Liver (tissue), 3 donors: Measurements from ENCODE around the gene RALGPS1.

Experiments
- CTCF ChIP-seq: fragments of 150-350 bp; IDR thresholded peaks from 2 replicates; pipeline ENCODE4 v1.5.1; 2017; ENCODE audit warnings: improper control_type of control experiment, low read depth, low read length; ENCODE audit not compliant: missing input control
- MAX ChIP-seq: IDR thresholded peaks from 2 replicates; pipeline ENCODE4 v1.6.1; 2016; ENCODE audit warnings: antibody characterized with exemption
- TAF1 ChIP-seq: conservative IDR thresholded peaks from 2 replicates; pipeline ENCODE4 v1.6.1; 2016; ENCODE audit warnings: antibody characterized with exemption, mild to moderate bottlenecking
- YY1 ChIP-seq: IDR thresholded peaks from 2 replicates; pipeline ENCODE4 v1.6.1; 2016; ENCODE audit warnings: antibody characterized with exemption, mild to moderate bottlenecking
- donor health status: healthy.
- donor health status: healthy.

- TF ChIP-seq YY1 (no peak), CTCF (no peak), MAX (no peak), TAF1 (no peak)
Measured at GRCh38 chr9:127121628-127122175, 207.1 kb downstream of the RALGPS1 start.
